ENCODE measurements around the gene ENKD1. TPM values are rescaled to one million over a fixed set of nuclear protein-coding genes. Genes with fewer than 3 reads are reported as not detected.

Gene ENKD1
- total and polyA plus RNA-seq, 2 of the 13 experiments (the other 11 are each of a cell fraction or from before 2014, with no cell fraction given): 10.8 to 20.8 TPM

- no peak; the same call in 1 of the 2 replicates for TF ChIP-seq CAMTA2 (CRISPR knock-in tag; IDR thresholded peaks at IDR 0.05; ENCODE audit: borderline replicate concordance)
- no peak for TF ChIP-seq SNAPC5 (CRISPR knock-in tag; IDR thresholded peaks at IDR 0.05; ENCODE audit: borderline replicate concordance)
- no peak for TF ChIP-seq KMT2A (CRISPR knock-in tag; IDR thresholded peaks at IDR 0.05)
- peak; percentile 13; the same call in 1 of the 2 replicates for TF ChIP-seq ZFP91 (CRISPR knock-in tag; IDR thresholded peaks at IDR 0.05; ENCODE audit: borderline replicate concordance)
- no peak for TF ChIP-seq ZBTB40 (IDR thresholded peaks at IDR 0.05)
- TF ChIP-seq ZBTB40 (CRISPR knock-in tag; IDR thresholded peaks at IDR 0.05): no peak
- TF ChIP-seq ADNP (CRISPR knock-in tag; IDR thresholded peaks at IDR 0.05): no peak
- TF ChIP-seq YEATS2 (CRISPR knock-in tag; IDR thresholded peaks at IDR 0.05; ENCODE audit: borderline replicate concordance): no peak
- no peak for TF ChIP-seq ZNF644 (CRISPR knock-in tag; IDR thresholded peaks at IDR 0.05; ENCODE audit: low read depth)
- TF ChIP-seq ZNF12 (CRISPR knock-in tag; IDR thresholded peaks at IDR 0.05): no peak
- TF ChIP-seq PHF20 (CRISPR knock-in tag; IDR thresholded peaks at IDR 0.05): no peak; the same call in none of the 2 replicates
- no peak for TF ChIP-seq IKZF1 (IDR thresholded peaks at IDR 0.05)
- no peak for TF ChIP-seq ZNF816 (CRISPR knock-in tag; IDR thresholded peaks at IDR 0.05; ENCODE audit: borderline replicate concordance)
- no peak for TF ChIP-seq RERE (CRISPR knock-in tag; IDR thresholded peaks at IDR 0.05; ENCODE audit: low read depth)
Measured at GRCh38 chr16:67660564-67661028, 6.0 kb downstream of the ENKD1 start, which contains the start of gene PARD6A (continued).

Data from HepG2 (cell line).